Measurements from ENCODE around the gene ZNF232.
"Not testable (repeated sequence)": the region's sequence is repeated elsewhere in the genome, so short reads cannot be mapped to it uniquely, and the experiment has no call there.

Gene ZNF232

GRCh38 chr17:5111402-5112204 lies at the start of gene ZNF232:
ZNF232 (minus strand) TSS chr17:5111878; CDS start chr17:5111822, 56 bp downstream.
- DNase-seq (ENCODE audit: low spot score): peak; percentile 90

GRCh38 chr17:5160702-5161101 lies 49.0 kb upstream of the ZNF232 start:
- DNase-seq (ENCODE audit: low spot score): not testable (repeated sequence)

GRCh38 chr17:5146122-5146521 lies 34.4 kb upstream of the ZNF232 start:
- not testable (repeated sequence) for DNase-seq (ENCODE audit: low spot score)

- DNase-seq (ENCODE audit: low spot score): not testable (repeated sequence)
Observed at GRCh38 chr17:5142877-5143276, 31.2 kb upstream of the ZNF232 start.

- DNase-seq (ENCODE audit: low spot score): no peak
Observed at GRCh38 chr17:5139458-5139732, 27.7 kb upstream of the ZNF232 start.

DNA sequence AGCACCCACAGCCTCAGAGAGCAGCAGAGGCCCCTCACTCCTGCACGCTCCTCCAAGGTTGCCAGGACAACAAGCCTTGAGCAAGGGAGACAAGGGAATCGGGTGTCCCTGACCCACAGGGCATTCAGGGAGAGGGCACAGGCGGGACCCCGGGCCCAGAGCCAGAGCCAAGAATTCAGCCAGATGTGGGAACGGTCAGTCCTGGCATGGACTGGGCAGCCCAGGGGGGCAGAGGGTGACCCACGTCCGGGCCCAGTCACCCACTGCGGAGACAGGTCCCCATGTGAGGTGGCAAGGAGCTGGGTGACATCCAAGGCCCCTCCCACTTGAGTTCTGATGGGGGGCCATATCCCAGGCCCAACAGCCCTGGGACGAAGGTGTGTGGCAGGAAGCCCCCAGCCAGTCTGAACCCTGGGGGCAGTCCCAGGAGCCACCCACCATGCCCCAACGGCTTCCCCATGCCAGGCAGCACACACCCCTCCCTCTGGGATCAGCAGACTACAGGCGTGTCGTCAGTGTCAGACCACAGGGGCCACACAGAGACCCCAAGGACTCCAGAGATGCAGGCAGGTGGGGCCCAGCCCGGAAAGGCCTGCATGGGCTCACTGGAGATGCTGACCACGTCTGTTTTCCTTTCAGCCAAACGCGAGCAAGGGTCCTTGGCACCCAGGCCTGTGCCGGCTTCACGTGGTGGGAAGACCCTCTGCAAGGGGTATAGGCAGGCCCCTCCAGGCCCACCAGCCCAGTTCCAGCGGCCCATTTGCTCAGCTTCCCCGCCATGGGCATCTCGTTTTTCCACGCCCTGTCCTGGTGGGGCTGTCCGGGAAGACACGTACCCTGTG lies 27.2 kb upstream of the ZNF232 start:
- DNase-seq (ENCODE audit: low spot score): no peak

DNA sequence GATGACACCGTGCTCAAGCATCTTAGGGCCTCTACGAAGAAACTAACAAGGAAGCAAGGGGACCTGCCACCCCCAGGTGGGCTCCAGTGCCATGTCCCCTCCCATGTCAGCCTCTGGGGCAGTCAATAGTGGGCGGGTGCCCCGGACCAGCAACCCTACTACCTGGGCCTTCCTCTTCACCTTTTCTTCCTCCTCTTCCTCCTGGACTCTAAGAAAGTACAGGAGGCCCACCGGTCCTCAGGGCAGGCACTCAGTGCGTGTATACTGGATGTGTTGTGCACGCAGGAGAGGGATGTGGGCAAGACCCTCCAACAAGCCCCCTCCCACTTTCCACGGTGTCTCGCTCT lies 26.5 kb upstream of the ZNF232 start:
- DNase-seq (ENCODE audit: low spot score): not testable (repeated sequence)

DNA sequence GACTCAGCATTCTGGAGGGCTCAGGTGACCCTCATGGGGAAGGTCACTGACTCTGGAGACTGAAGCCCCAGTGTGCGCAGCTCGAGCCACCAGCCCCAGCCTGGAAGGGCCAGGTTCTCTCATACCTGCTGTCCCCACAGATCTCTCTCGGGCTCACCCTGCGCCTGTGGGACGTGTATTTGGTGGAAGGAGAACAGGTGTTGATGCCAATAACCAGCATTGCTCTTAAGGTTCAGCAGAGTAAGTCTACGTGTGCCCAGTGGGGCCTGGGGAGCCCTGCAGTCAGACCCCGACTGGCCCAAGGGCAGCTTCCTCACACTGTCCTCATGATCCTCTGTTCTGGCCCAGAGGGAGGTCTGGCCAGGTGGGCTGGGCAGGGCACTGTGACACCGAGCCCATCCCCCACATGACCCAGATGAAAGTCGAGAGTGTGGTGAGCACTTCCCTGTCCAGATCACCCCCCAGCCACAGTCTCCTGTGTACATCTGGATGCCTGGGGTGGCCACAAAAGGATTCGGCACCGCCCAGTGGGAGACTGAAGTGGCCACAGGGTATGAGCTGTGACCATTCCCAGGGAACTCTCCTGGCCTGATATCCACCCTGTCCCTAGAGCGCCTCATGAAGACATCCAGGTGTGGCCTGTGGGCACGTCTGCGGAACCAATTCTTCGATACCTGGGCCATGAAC lies 26.0 kb upstream of the ZNF232 start:
- not testable (repeated sequence) for DNase-seq (ENCODE audit: low spot score)

GRCh38 chr17:5136580-5137412 lies 25.1 kb upstream of the ZNF232 start:
- DNase-seq (ENCODE audit: low spot score): not testable (repeated sequence)

DNA sequence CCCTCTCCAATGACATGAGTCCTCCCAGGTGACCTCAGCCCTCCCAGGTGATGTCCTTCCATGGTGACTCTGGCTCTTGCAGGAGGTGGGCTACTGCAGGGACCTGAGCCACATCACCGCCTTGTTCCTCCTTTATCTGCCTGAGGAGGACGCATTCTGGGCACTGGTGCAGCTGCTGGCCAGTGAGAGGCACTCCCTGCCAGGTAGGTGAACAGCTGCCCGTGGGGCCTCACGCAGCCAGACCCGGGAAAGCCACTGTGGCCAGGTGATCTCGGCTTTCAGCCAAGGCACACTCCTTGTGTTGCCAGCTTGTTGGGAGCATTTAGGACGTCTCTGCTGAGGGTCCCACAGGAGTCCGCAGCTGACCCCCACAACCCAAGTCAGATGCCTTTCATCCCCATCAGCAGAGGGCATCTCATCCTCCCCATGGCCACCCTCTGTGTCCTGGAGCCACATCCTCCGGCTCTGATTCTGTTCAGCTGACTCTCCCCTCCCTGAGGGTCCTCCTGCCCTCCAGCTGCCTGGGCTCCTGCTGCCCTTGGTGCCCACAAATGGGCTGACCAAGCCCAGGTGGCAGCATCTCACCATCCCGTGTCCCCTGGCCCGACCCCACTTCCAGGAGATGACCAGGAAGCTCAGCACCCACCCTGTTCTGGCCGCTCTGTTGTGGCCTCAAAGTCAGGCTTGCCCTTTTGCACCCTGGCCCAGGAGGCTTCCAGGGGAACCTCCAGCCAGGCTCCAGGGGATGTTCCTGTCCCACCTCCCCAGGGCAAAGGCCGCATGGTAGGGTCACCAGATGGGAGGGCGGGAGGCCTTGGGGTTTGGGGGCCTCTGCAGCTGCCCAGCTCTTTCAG lies 24.3 kb upstream of the ZNF232 start:
- no peak for DNase-seq (ENCODE audit: low spot score)

- not testable (repeated sequence) for DNase-seq (ENCODE audit: low spot score)
Observed at GRCh38 chr17:5135131-5135712, 23.5 kb upstream of the ZNF232 start.

DNA sequence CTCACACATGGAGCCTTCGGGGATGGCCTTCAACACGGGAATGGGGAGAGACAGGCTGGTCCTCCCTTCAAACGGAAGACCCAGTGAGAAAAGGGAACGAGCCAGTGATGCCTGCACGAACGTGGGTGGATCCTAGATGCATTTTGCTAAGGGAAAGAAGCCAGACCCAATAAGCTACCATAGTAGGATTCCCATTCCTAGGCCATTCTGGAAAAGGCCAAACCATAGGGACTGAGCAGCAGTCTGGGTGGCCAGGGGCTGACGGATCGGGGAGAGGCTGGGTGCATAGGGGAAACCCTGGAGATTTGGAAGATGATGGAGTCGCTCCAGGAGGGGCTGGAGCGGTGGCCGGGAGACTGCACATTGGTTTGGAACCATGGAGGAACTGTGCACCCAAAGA lies 22.9 kb upstream of the ZNF232 start:
- DNase-seq (ENCODE audit: low spot score): not testable (repeated sequence)

GRCh38 chr17:5133961-5134360 lies 22.3 kb upstream of the ZNF232 start:
- not testable (repeated sequence) for DNase-seq (ENCODE audit: low spot score)

- no peak for DNase-seq (ENCODE audit: low spot score)
Observed at GRCh38 chr17:5133311-5133710, 21.6 kb upstream of the ZNF232 start.

GRCh38 chr17:5132503-5133225 lies 21.0 kb upstream of the ZNF232 start:
- DNase-seq (ENCODE audit: low spot score): not testable (repeated sequence)

GRCh38 chr17:5131799-5132502 lies 20.3 kb upstream of the ZNF232 start:
- not testable (repeated sequence) for DNase-seq (ENCODE audit: low spot score)

DNA sequence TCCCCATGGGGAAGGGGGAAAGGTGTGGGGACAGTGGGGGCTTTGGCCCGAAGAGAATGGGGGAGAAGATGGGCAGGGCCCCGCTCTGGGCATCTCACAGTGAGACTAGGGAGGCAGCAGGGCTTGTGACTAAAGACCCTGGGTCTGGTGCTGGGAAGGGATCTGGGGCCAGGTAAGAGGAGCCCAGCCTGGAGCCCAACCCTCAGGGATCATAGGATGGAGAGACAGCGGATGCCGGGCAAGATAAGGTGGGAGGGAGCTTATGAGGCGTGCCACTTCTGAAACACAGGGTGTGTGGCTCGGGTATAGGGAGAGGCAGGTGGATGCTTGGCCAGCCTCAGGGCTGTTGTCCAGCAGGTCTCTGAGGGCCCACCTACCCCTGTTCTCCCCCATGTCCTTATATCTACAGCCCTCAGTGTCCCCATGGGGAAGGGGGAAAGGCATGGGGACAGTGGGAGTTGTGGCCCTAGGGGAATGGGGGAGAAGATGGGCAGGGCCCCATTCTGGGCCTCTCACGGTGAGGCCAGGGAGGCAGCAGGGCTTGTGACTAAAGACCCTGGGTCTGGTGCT lies 19.6 kb upstream of the ZNF232 start:
- no peak for DNase-seq (ENCODE audit: low spot score)

DNA sequence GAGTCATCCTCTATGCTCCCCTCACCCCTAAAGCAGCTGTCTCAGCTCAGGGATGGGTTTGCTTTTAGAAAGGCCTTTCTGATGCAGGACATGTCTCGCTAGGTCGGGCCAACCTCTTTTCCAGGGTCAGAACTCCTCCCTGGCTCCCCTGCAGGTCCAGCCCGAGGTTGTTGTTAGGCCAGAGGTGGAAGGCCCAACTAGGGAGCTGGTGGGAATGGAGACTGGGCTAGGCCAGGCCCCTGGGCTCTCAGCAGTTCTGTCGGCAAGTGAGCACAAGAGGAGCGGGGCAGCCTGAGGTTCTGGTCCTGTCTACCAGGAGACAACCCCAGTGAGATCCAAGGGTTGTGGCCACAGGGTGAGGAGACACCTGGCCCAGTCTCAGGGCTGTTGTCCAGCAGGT lies 19.0 kb upstream of the ZNF232 start:
- DNase-seq (ENCODE audit: low spot score): not testable (repeated sequence)

DNA sequence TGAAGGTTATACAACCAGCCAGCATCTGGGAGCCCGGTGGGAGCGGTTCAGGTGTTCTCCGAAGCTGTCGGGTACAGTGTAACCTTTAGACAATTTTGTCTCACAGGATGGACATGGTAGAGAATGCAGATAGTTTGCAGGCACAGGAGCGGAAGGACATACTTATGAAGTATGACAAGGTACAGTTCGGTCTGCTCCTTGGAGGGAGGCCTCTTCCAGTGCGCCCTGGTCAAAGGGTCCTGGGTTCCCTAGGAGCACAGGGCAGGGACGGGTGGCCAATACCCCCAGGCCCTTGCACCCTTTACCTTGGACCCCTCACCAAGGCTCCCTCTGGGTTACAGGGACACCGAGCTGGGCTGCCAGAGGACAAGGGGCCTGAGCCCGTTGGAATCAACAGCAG lies 18.6 kb upstream of the ZNF232 start:
- not testable (repeated sequence) for DNase-seq (ENCODE audit: low spot score)
